CMK (cell line): Measurements from ENCODE around the gene ENAM.
"Not testable (repeated sequence)": the region's sequence is repeated elsewhere in the genome, so short reads cannot be mapped to it uniquely, and the experiment has no call there.

Source experiments
- DNase-seq: peaks from one replicate; pipeline ENCODE4 v3.0.0-alpha.2; 2010; ENCODE audit warnings: low read depth

Gene ENAM

DNA sequence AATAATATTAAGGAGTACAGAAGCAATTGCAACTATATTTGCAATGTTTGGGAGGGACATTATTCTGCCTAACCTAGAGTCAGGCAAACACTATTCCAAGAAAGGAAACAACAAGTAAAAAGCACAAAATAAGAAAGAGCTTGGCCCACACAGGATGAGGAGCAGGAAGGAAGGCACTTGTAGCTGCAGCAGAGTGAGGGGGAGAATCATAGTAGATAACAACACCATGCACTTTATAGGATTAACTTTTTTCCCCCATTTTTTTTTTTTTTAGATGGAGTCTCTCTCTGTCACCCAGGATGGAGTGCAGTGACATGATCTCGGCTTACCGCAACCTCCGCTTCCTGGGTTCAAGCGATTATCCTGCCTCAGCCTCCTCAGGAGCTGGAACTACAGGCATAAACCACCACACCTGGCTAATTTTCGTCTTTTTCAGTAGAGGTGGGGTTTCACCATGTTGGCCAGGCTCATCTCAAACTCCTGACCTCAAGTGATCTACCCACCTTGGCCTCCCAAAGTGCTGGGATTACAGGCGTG lies 48.1 kb downstream of the ENAM start:
- DNase-seq, result no peak

DNA sequence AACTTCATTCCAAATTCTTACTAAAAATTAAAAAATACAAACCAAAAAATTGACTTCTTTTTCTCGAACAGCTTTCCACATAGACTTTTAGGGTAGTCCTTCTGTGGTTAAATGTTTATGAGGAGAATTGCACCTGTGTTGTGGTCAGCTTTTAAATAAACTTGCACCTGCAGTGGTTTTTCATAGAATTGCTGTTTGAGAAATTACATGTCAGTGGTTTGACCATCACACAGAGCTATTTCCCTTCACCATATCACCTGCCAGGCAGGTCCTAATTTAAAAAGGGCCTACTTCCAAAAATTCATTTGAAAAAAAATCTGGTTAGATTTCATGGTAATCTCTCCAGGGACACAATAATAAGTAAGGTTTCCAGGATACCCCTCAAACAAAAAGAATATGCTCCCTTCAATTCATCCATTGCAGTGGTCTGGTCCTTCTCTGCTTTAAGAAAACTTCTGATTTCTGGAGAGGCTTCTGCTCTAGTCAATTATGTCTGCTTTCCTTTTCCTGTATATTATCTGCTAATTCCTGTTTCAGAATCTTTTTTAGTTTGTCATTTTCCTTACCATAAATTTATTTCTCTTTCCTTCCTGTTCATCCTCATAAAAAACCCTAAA lies 49.9 kb downstream of the ENAM start:
- no peak for DNase-seq

DNA sequence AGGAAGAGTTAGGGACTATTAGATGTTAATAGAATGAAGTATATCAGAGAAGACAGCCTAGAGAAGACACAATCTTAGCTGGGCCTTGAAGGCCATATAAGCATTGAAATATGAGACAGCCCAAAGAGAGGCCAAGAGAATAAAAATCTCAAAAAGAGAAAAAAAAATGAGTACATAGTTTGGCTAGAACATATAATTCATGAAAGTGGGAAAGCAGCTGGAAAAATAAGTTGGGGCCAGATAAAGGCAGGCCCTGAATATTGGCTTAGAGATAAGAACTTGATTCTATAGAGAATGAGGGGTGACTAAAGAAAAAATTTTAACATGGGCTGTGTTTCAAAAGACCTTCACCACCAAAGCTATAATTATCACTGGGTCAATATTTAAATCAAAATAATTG lies 52.4 kb downstream of the ENAM start:
- no peak for DNase-seq

DNA sequence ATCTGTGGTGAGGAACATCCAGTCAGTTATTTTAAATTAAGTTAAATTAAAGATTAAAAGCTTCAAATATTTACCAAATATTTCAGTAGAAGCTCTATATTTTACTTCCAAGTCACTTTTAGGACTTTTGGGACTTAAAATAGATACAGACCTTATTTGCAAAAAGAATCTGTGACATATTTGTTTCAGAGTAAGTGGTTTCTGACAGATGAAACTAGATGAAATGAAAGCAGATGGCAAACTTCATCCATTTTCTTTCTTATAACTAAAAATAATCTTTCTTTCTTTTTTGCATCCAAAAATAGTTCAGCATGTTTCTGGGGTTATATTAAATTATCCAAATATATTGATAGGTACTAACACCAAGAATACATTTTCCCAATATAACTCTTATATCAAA lies 53.2 kb downstream of the ENAM start:
- DNase-seq, result no peak

DNA sequence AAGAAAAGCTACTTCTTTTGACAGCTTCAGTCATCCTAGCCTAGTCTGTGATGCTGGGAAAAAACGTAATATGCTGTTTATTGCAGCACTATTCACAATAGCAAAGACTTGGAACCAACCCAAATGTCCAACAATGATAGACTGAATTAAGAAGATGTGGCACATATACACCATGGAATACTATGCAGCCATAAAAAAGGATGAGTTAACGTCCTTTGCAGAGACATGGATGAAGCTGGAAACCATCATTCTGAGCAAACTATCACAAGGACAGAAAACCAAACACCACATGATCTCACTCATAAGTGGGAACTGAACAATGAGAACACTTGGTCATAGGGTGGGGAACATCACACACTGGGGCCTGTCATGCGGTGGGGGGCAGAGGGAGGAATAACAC lies 53.6 kb downstream of the ENAM start:
- DNase-seq, result not testable (repeated sequence)

DNA sequence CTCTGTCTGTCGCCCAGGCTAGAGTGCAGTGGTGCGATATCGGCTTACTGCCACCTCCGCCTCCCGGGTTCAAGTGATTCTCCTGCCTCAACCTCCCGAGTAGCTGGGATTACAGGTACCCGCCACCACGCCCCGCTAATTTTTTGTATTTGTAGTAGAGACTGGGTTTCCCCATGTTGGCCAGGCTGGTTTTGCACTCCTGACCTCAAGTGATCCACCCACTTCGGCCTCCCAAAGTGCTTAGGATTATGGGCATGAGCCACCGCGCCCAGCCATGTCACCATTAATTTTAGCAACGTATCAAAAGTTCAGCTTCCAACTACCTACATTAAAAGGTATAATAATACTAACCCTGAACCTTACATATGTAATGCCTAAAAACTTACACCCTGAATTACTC lies 58.8 kb downstream of the ENAM start:
- DNase-seq, result no peak

DNA sequence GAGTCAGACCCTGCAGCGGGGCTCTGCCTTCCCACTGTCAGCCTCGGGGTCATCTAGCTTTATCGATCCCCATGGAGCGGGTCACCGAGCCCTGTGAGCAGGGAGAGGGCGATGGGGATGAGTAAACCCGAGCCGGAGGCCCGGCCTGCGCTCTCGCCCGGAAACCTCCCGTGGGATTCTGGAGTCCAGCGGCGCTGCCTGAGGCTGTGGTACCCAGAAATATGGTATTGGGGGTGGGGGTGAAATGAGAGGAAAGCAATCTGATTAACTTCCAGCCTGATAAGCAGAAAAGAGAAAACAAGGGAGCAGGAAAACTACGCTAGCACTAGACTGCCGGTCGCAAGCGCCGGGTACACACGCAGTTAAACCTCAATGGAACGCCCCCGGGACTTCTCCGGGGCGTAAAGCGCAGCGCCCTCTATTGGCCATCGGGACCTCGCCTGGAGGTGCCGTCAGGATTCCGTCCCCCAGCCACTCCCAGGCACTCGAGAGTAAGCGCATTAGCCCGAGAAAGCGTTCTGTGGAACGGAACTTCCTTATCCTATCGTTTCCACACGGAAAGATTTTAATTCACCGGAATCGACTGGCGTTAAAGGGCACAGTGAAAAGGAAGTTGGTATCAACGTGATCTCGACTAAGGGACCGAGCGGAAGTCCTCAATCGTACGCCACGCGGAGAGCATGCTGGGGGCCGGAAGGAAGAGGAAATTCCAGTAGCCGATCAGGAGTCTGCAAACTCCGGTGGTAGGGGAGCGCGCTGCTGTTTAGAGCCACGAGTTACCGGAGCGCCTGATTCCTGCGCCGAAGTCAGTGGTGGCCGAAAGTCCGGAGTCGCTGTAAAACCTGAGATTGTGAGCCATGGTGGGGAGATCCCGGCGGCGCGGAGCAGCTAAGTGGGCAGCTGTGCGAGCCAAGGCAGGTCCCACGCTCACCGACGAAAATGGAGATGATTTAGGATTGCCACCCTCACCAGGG lies 59.6 kb downstream of the ENAM start, which contains the start of gene UTP3:
Gene UTP3, plus strand, starts transcription at position 712 of the 974 bp plus-strand sequence. Its CDS starts 146 bp downstream, at position 858.
- peak; percentile 92 for DNase-seq

DNA sequence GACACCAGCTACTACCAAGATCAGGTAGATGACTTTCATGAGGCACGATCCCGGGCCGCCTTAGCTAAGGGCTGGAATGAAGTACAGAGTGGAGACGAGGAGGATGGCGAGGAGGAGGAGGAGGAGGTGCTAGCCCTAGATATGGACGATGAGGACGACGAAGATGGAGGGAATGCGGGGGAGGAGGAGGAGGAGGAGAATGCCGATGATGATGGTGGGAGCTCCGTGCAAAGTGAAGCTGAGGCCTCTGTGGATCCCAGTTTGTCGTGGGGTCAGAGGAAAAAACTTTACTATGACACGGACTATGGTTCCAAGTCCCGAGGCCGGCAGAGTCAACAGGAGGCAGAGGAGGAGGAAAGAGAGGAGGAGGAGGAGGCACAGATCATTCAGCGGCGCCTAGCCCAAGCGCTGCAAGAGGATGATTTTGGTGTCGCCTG lies 60.3 kb downstream of the ENAM start:
- DNase-seq, result no peak

DNA sequence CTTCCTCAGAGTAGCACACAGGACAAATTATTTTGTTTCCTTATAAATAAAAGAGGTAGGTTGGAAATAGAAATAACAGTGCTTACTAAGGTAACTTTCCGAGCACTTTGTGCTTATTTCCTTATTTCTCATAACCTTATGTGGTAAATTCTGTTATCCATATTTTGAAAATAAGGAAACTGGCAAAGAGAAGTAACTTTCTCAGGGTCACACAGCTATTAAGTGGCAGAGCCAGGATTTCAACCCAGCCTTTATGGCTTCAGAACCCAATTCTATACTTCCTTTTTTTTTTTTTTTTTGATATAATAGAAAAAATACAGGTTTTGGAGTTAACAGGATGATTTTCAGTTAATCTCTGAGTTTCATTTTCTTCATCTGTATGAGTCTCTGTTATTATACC lies 63.1 kb downstream of the ENAM start:
- DNase-seq, result no peak

DNA sequence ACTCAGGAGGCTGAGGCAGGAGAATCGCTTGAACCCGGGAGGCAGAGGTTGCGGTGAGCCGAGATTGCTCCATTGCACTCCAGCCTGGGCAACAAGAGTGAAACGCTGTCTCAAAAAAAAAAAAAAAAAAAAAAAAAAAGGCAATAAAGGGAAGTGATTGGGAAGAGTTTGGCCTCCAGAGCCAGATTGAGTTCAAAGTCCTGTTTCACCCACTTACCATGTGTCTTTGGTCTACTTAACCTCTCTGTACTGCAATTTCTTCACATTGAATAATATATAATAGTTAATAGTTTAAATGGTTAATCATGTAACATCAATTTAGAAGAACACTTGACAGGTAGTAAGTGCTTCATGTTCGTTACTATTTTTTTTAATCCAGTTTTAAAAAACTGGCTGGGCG lies 66.1 kb downstream of the ENAM start:
- not testable (repeated sequence) for DNase-seq
